Right lung (tissue), 10 donors: ENCODE data around the gene TSGA10IP. TPM values are rescaled to one million over a fixed set of nuclear protein-coding genes. Genes with fewer than 3 reads are reported as not detected.

Experiments used
- DNase-seq, 2 donors: peaks; one replicate each; pipeline ENCODE4 v3.0.0-alpha.2; 2013
- long read RNA-seq, 8 donors: transcript quantifications; one replicate each; lab custom pipeline, GENCODE V29; 2026
- polyA plus RNA-seq, 5 donors: library from polyadenylated mRNA; unstranded; fragments of 120-200 nt; gene quantifications; one replicate each; pipeline versions ENCODE4 v1.2.1 to v1.2.3, GENCODE V29; 2013; ENCODE audit warnings: inconsistent platforms in 1 of 5, low replicate concordance in 1 of 5; ENCODE audit not compliant: insufficient read length in 5 of 5, insufficient read depth in 1 of 5

TSGA10IP gene
- under 1 TPM; 0.21 to 0.62 (median 0.44) TPM for polyA plus RNA-seq
- long read RNA-seq, donor 1, result 0 reads
- long read RNA-seq, donor 2, result 0 reads
- long read RNA-seq, donor 3, result 0 reads
- long read RNA-seq, donor 4, result 0 reads
- long read RNA-seq, donor 5, result 0 reads
- long read RNA-seq, donor 6, result 0 reads
- long read RNA-seq, donor 7, result 0 reads
- long read RNA-seq, donor 8, result 0 reads

DNA sequence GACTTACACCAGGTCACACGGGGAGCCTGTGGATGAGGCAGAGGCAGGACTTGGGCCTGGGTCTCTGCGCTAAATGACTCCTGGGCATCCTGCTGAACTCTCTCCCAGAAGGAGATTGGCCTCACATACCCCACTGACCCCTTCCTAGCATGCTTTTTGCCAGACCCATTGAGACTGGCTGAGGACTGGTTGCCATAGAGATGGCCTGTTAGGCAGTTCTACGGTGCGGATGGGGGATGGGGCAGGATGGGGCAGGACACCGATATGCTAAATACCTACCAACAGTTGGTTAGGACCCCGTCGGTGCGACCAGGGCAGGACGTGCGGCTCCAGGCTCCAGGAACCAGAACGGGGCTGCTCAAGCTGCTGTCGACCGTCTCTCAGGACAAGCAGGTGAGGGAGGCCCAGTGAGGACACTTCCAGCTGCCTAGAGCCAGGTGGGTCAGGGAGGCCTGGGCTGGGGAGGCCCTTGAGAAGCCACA is at the start of gene TSGA10IP:
TSGA10IP (plus strand) TSS at position 51 of the 482 bp plus-strand sequence; CDS start at position 247, 196 bp downstream.
- no peak for DNase-seq

DNA sequence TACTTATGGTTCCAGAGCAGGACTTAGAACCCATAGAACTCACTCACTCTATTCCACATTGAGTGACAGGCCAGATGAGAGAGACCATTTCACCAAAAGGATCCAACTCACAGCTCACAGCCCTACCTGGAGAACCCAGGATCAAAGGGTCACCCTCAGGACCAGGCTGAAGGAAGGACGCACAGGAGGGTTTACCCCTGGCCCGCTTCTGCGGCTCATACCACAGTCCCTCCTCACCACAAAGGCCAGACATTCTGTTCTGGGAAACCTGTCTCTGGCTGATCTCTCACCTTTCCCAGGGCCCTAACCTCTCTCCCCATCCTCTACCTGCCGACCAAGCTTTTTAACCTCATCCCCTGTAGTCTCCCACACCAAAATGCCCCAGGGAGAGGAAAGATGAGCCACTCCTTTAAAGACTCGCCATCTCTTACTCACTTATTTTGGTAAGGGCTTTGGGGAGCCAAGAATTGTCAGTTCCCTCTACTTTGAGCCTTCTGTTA is 49.7 kb upstream of the TSGA10IP start:
- DNase-seq, result no peak

DNA sequence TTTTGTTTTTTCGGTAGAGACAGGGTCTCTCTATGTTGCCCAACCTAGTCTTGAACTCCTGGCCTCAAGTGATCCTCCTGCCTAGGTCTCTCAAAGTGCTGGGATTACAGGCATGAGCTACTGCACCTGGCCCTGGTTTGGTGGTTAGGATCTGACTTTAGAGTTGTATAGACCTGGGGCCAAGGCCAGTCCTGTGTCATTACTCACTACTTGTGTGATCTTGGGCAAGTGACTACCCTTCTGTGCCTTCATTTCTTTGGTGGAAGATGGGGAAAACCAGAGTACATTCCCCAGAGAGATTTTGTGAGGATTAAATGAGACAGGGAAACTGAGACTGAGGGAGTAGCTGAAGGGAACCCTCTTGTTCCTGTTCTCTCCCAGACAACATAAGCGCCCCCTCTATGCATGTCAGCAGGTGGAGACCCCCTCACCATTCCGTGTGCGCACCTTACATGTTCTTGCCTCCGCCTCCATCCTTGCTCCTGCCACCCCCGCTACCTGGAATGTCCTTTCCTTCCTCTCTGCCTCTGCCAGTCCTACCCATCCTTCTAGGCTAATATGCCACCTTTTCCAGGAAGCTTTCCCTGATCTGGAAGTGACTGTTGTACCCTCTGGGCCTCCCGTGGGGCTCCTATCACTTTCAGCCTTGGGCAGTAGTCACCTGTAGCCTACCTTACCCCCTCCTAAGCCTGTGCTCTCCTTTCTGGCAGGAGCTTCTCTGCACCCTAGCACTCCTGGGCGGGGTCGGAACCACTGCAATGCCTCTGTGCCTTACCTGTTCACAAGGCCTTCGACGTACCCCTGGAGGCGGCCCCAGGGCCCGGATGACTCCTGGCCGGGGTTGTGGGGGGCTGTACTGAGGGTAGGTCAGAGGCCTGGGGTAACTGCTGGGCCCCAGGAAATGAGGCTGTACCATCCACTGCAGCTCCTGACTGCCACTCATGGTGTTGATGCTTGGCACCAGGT is 49.0 kb upstream of the TSGA10IP start:
- no peak for DNase-seq

DNA sequence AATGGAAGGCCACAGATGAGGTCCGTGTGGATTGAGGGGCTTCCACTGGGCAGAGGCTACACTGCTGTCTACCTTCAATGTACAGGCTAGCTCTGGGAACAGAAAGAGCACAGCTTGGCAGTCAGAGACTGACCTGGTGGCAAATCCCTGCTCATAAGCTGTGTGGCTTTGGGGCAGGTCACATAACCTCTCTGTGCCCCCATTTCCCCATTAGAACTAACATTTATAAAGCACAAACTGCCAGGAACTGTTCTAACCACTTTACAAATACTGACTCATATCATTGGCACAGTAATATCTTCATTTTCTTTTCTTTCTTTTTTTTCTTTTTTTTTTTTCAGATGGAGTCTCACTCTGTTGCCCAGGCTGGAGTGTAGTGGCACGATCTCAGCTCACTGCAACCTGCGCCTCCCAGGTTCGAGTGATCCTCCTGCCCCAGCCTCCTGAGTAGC is 48.2 kb upstream of the TSGA10IP start:
- no peak for DNase-seq

DNA sequence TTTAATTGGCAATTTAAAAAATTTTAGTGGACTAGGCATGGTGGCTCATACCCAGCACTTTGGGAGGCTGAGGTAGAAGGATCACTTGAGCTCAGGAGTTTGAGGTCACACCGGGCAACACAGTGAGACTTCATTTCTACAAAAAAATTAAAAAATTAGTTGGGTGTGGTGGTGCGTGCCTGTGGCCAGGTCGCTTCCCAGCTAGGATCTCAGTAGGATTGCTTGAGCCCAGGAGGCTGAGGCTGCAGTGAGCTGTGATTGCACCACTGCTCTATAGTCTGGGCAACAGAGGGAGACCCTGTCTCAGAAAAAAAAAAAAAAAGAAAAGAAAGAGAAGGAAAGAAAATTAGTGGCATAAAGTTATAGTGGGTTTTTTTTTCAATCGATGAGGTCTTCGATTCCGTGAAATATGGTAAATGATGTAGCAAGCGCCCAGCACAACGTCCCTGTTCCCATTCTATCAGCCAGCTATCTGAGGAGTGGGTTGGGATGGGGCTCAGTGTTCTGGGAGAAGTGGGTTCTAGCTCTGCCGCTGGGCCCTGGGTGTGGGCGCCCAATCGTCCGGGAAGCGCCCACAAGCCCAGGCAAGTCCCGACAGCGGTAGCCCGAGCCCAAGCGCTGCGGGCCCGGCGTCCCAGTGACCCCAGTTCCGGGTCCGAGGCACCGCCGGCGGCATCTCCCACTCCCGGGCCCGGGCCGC is 46.5 kb upstream of the TSGA10IP start:
- no peak for DNase-seq

DNA sequence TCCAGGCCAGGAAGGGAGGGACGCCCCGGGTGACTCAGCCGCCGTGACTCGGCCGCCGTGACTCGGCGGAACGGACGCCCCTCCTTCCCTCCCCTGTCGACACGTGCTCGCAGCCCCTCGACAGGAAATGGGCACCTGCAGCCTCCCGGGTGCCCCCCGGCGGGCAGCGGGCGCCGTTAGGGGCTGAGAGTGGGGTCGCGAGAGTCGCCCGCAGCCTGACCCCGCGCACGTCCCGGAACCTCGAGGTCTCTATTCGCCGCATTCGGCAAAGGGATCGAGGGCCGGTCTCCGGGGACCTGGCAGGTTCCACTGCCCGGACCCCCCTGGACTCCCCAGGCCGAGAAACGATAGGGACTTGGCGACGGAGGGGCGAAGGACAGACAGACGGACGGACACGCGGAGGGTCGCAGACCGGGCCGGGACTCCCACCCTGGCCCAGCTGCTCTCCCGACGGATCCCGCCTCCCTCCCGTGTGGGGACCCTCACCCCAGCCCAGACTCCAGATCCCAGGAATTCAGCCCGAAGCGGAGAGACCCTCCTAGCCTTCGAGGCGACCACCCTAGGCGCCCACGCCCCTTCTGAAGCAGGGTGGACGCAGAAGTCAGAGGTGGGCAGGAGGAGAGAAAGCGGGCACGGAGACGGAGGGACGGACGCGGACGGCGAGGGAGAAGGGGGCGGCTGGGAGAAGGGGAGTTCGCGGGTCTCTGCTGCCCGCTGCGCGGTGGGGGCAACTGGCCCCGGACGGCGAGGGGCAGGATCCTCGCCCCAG is 45.7 kb upstream of the TSGA10IP start:
- DNase-seq, result peak in 1 of 2 donors; percentile 13

DNA sequence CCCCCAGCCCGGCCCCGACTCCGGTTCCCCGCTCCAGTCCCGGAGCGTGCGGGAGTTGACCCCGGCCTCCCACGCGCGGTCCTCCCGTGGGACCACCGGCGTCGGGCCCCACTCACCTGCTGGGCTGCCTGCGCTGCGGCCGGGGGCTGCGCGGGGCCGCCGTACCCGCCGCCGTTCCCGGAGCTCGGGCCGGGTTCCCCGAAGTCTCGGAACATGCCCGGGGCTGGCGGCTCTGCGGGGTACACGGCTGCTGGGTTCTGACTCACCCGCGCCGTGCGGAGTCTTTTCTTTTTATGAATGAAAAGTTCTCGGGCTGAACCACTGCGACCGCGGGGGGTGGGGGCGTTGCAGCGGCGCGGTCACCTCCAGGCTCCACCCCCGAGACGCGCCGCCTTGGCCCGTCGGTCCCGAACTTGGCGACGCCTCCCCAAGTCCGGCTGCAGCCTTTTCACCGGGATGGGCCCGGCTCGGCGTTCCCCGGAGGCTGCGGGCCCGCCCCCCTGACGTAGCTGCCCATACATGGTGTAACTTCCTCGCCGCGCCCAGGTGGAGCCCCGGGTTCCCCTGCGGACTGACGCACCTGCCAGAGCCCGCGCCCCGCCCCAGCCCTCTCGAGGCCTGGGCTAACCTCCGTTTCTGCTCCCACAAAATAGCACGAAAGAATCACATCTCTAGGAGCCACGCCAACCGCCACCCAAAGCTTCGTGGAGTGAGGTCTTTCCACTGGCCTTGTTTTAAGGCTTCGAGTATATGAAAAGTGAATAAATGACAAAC is 45.0 kb upstream of the TSGA10IP start, which contains the start of gene FOSL1:
FOSL1 (minus strand) TSS at position 264 of the 774 bp plus-strand sequence; CDS start at position 215, 49 bp downstream.
- DNase-seq, result peak; percentile 61 to 65

DNA sequence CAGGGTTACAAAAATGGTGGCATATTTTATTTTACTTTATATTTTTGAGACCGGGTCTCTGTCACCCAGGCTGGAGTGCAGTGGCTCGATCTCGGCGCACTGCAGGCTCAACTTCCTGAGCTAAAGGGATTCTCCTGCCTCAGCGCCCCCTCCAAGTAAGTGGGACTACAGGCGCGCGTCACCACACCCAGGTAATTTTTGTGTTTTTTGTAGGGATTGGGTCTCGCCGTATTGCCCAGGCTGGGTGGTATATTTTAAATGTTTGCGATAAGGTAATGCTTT is 44.4 kb upstream of the TSGA10IP start:
- no peak for DNase-seq

DNA sequence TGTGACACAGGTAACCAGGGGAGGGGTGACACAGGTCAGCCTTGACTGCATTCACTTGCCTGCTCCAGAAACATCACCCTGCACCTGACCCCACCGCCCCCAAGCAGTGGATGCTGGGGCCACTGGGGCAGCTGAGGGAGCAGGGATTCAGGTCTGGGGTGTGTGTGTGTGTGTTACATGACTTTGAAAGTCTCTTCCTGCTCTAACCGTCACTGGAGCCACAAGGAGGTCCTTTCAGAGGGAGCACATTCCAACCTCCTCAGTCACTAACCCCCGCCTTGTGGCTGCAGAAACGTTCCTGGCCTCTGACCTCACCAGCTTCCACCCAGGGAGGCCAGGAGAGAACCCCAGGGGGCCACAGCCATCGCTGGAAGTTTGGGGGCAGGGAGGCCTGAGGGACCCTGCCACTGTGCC is 42.2 kb upstream of the TSGA10IP start:
- no peak for DNase-seq

DNA sequence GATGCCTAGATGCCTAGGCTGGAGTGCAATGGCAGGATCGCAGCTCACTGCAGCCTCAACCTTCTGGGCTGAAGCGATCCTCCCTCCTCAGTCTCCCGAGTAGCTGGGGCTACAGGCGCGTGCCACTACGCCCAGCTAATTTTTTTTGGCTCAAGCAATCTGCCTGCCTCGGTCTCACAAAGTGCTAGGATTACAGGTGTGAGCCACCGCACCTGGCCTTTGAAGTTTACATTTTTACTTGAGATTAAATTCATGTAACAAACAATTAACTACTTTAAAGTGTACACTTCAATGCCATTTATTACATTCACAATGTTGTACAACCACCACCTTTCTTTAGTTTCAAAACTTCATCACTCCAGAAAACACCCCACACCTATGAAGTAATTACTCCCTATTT is 41.6 kb upstream of the TSGA10IP start:
- no peak for DNase-seq

DNA sequence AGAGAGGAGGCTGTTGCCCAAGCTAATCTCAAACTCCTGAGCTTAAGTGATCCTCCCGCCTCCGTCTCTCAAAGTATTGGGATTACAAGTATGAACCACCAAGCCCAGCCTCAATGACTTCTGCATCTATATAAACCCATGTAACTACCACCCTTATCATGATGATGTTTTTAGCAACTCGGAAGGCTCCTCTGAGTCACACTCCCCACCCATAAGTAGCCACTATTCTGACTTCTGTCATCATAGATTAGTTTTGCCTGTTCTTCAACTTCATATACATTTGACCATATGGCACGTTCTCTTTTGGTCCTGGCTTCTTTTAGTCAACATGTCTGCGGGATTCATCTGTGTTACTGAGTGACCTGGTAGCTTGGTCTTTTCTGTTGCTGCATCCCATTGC is 38.7 kb upstream of the TSGA10IP start:
- DNase-seq, result no peak

DNA sequence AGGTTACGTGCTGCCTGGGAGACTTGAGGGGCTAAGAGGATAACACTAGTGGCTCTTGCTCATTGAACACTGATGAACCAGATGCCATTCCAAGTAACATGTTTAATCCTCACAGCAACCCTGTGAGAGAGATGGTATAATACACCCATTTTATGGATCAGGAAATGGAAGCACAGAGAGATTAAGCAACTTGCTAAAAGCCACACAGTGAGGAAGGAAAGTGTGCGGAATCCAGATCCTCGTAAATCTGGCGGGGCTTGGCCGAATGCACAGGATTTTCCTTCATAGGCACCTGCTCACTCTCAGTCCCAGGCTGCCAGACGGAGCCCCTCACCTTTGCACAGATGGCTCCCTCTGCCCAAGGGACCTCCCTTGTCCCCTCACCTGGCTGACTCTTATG is 37.4 kb upstream of the TSGA10IP start:
- DNase-seq, result no peak

DNA sequence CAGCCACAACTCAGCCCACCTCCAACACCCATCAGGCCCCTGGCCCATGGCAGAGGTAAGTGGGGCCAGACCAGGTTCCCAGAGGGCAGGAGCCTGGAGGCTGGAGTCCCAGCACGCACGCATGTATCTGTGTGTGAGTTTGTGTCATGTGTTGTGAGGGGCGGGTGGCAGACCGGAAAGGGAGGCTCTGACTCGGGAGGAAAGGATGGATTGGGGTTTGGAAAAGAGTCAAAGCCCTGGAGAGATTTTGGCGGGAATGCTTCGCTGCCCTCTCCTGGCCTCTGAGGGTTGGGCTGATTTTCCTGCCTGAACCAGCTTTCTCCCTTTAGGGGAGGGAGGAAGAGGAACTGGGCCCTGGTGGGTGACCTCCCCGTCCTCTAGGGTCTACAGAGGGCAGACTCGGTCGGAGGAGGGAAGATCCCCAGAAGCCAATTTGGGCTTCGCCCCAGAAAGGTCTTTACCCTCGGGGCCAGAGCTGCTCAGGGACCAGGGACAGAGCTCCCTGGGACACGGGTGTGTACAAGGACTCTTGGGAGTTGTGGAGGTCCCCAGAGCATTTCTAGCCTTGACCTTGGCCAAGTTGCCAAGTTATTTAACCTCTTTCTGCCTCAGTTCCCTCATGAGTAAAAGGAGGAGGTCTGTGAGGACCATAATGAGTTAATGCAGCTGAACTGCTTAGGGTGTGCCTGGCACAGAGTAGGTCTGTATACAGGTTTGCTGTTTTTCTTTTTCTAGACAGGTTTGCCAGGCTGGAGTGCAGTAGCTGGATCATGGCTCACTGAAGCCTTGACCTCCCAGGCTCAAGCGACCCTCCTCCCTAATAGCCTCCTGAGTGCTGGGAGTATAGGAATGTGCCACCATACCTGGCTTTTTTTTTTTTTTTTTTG is 33.4 kb upstream of the TSGA10IP start:
- peak; percentile 72 to 79 for DNase-seq

DNA sequence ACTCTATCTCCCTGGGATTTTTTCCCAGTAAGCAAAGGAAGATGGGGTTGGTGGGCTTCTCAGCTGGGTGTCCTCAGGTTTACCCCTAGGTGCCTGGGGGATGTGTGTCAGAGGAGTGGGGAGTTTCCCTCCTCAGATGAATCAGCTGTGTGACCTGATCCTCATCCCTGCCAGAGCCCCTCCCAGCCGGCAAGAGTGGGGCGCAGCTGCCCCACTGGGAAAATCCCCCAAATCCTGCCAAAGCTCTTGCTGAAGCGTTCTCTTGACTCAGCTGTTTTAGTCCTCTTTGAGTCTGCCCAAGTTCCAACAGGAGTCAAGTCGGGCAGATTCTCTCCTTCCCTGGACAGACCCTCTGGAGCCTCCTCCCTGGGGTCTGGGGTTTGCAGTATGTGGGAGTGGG is 32.4 kb upstream of the TSGA10IP start:
- no peak for DNase-seq

DNA sequence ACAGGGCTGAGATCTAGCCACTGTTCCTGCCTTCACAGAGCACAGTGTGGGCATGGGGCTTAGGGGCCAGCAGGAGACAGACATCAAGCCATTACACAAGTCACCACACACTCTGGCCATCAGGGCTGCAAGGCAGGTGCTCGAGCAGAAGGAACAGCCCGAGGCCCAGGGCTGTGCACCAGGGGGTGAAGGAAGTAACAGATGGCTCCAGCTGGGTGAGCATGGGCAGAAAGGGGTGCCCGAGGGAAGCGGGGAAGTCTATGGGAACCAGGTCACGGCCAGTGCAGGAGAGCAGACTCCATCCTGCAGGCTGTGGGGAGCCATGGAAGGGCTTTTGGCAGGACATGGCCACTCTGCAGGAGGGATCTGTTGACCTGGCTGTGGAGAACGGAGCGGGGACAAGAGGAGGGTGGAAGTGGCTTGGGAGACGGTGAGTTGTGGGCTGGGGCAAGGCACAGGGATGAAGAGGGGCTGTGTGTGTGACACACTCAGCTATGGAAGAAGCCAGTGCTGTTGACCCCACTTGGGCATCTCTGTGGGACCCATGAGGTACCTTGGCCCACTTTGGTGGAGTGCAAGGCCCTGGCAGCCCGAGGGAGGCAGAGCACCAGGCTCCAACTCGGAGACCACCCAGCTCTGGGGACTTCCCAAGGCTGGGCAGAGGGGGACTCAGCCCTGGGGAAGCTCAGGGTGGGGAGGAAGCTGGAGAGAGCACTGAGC is 30.0 kb upstream of the TSGA10IP start:
- no peak for DNase-seq

DNA sequence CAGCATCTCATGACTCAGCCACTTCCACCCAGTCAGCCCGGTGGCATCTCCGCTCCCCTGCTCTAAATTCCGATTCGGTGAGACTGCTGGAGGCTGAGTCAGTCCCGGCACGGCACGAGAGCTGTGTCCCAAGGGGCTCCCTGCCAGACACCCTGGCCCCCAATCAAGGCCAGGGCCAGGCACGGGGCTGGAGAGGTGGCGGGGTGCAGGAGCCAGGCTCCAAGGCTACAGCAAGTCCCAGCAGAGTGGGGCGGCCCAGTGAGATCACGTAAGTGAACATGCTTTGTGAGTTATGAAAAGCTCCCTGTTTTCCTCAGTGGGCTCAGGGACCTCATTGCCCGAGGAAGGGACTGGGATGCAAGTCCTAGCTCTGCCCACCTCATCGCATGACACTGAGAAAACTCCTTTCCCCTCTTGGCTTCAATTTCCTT is 29.4 kb upstream of the TSGA10IP start:
- no peak for DNase-seq

DNA sequence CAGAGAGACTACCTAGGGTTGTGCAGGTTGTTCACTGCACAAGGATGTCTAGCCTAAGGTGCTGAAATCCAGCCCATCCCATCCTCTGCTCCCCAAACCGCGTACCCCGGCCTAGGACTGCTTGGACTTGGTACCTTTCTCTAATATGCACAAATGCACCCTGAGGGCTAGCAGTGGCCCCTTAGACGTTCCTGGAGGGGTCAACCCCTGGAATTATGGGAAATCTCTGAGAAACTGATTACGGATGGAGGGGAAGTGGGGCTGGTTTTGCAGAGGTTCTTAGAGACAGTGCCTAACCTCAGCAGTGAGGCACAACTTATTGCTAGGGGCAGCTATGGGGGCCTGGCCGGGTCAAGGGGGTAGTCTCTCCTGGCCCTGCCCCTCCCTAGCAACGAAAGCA is 28.9 kb upstream of the TSGA10IP start:
- no peak for DNase-seq

DNA sequence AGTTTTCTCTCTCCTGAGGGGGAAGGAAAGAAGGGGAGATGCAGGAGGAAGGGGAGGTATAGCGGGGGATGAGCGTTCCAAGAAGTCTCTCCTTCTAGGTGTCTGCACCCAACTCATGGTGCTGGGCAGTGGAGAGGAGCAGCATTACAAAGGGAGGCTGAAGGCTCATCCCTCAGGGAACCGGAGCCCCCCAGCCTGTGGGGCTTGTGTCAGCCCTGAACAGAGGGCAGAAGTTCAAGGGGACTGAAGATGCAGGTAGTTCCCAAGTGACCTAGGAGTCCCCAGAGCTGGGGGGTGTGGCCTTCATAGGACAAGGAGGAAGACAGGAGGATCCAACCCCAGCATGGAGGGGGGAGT is 28.2 kb upstream of the TSGA10IP start:
- DNase-seq, result no peak
